H9 (cell line): Measurements from ENCODE around the gene MECP2. TPM values are rescaled to one million over a fixed set of nuclear protein-coding genes. Genes with fewer than 3 reads are reported as not detected.
A peak's percentile ranks its signal among the peaks of the same experiment; 100 is the strongest.

Experiments
- DNase-seq: peaks from one replicate; pipeline ENCODE4 v3.0.0-alpha.2; 2017
- H2AFZ ChIP-seq: one replicate; pipeline ENCODE4 v1.6.1; 2013; ENCODE audit warnings: mild to moderate bottlenecking, low read length, control low read depth, moderate library complexity
- H2AK5ac ChIP-seq: 2 replicates; pipeline ENCODE4 v1.6.1; 2013; ENCODE audit warnings: low read length, control low read depth, mixed read lengths; ENCODE audit not compliant: insufficient read length
- H2BK120ac ChIP-seq: one replicate; pipeline ENCODE4 v1.6.1; 2013; ENCODE audit warnings: low read depth, mild to moderate bottlenecking, low read length, control low read depth, inconsistent platforms; ENCODE audit not compliant: poor library complexity, severe bottlenecking
- H2BK12ac ChIP-seq: 2 replicates; pipeline ENCODE4 v1.6.1; 2013; ENCODE audit warnings: low read length, control low read depth, mixed read lengths, low read depth; ENCODE audit not compliant: insufficient read length
- H2BK15ac ChIP-seq: 2 replicates; pipeline ENCODE4 v1.6.1; 2013; ENCODE audit warnings: low read depth, low read length, control low read depth
- H2BK20ac ChIP-seq: one replicate; pipeline ENCODE4 v1.6.1; 2013; ENCODE audit warnings: low read depth, mild to moderate bottlenecking, low read length, control low read depth, inconsistent platforms; ENCODE audit not compliant: poor library complexity, severe bottlenecking
- H2BK5ac ChIP-seq: 2 replicates; pipeline ENCODE4 v1.6.1; 2013; ENCODE audit warnings: low read length, control low read depth, mixed read lengths; ENCODE audit not compliant: insufficient read length
- H3K14ac ChIP-seq: 2 replicates; pipeline ENCODE4 v1.6.1; 2013; ENCODE audit warnings: low read length, control low read depth; ENCODE audit not compliant: insufficient read depth
- H3K18ac ChIP-seq: 2 replicates; pipeline ENCODE4 v1.6.1; 2013; ENCODE audit warnings: low read depth, mild to moderate bottlenecking, mixed read lengths, low read length, control low read depth; ENCODE audit not compliant: insufficient read length
- H3K23ac ChIP-seq: 2 replicates; pipeline ENCODE4 v1.6.1; 2013; ENCODE audit warnings: low read length, control low read depth, mixed read lengths, low read depth; ENCODE audit not compliant: insufficient read length
- H3K23me2 ChIP-seq: 2 replicates; pipeline ENCODE4 v1.6.1; 2013; ENCODE audit warnings: low read depth, mild to moderate bottlenecking, mixed read lengths, low read length, control low read depth; ENCODE audit not compliant: insufficient read length, poor library complexity, severe bottlenecking
- H3K27ac ChIP-seq: 2 replicates; pipeline ENCODE4 v1.5.1; 2013; ENCODE audit warnings: low read length, control low read depth, mixed read lengths, low read depth; ENCODE audit not compliant: insufficient read length
- H3K27me3 ChIP-seq: 2 replicates; pipeline ENCODE4 v1.6.1; 2013; ENCODE audit warnings: low read length, control low read depth, inconsistent platforms; ENCODE audit not compliant: insufficient read depth
- H3K4ac ChIP-seq: 2 replicates; pipeline ENCODE4 v1.6.1; 2013; ENCODE audit warnings: low read depth, mild to moderate bottlenecking, control low read depth, inconsistent platforms, low read length, moderate library complexity
- H3K4me1 ChIP-seq: 2 replicates; pipeline ENCODE4 v1.6.1; 2013; ENCODE audit warnings: low read length, control low read depth, inconsistent platforms; ENCODE audit not compliant: insufficient read depth
- H3K4me2 ChIP-seq: 2 replicates; pipeline ENCODE4 v1.6.1; 2013; ENCODE audit warnings: low read length, control low read depth, mixed read lengths; ENCODE audit not compliant: insufficient read length, insufficient read depth
- H3K56ac ChIP-seq: 2 replicates; pipeline ENCODE4 v1.6.1; 2013; ENCODE audit warnings: low read depth, mild to moderate bottlenecking, mixed read lengths, low read length, control low read depth; ENCODE audit not compliant: insufficient read length
- H3K79me1 ChIP-seq: 2 replicates; pipeline ENCODE4 v1.6.1; 2013; ENCODE audit warnings: low read depth, mild to moderate bottlenecking, moderate library complexity, low read length, control low read depth, inconsistent platforms; ENCODE audit not compliant: insufficient read depth, poor library complexity, severe bottlenecking
- H3K79me2 ChIP-seq: 2 replicates; pipeline ENCODE4 v1.6.1; 2013; ENCODE audit warnings: low read length, control low read depth, inconsistent platforms; ENCODE audit not compliant: insufficient read depth
- H3K9ac ChIP-seq: 2 replicates; pipeline ENCODE4 v1.6.1; 2013; ENCODE audit warnings: low read length, control low read depth, mixed read lengths; ENCODE audit not compliant: insufficient read length; ENCODE audit errors: extremely low read depth
- H3K9me3 ChIP-seq: one replicate; pipeline ENCODE4 v1.6.1; 2013; ENCODE audit warnings: low read depth, low read length, inconsistent platforms; ENCODE audit not compliant: control insufficient read depth
- H3T11ph ChIP-seq: one replicate; pipeline ENCODE4 v1.6.1; 2013; ENCODE audit warnings: mild to moderate bottlenecking, low read length, control low read depth, inconsistent platforms
- H4K20me1 ChIP-seq: one replicate; pipeline ENCODE4 v1.6.1; 2013; ENCODE audit not compliant: control insufficient read depth, insufficient read length, insufficient read depth
- H4K5ac ChIP-seq: 2 replicates; pipeline ENCODE4 v1.6.1; 2013; ENCODE audit warnings: low read depth, mild to moderate bottlenecking, mixed read lengths, low read length, control low read depth; ENCODE audit not compliant: insufficient read length
- H4K8ac ChIP-seq: replicated peaks from 2 replicates; pipeline ENCODE4 v1.6.1; 2013; ENCODE audit warnings: low read length, control low read depth, mixed read lengths, low read depth; ENCODE audit not compliant: insufficient read length
- H4K91ac ChIP-seq: 2 replicates; pipeline ENCODE4 v1.6.1; 2013; ENCODE audit warnings: low read depth, mild to moderate bottlenecking, moderate library complexity, mixed read lengths, low read length, control low read depth; ENCODE audit not compliant: insufficient read length
- H3K27ac Mint-ChIP-seq, 3 experiments: 2 replicates in 2 of 3; 3 replicates in 1 of 3; pipeline ENCODE4 v1.8.0; 2020 to 2021; ENCODE audit warnings: mixed read lengths in 3 of 3, mild to moderate bottlenecking in 1 of 3, moderate library complexity in 1 of 3
- H3K27me3 Mint-ChIP-seq: 2 replicates; pipeline ENCODE4 v1.8.0; 2021; ENCODE audit warnings: low read depth, mild to moderate bottlenecking, moderate library complexity, mixed read lengths
- H3K36me3 Mint-ChIP-seq, 3 experiments: 2 replicates in 2 of 3; 3 replicates in 1 of 3; pipeline ENCODE4 v1.8.0; 2020 to 2021; ENCODE audit warnings: low read depth in 3 of 3, mixed read lengths in 3 of 3; ENCODE audit not compliant: insufficient read depth in 1 of 3
- H3K4me1 Mint-ChIP-seq, 2 experiments: 2 replicates each; pipeline ENCODE4 v1.8.0; 2020; ENCODE audit warnings: mixed read lengths in 2 of 2
- H3K4me3 Mint-ChIP-seq, 2 experiments: 2 replicates in 1 of 2; 3 replicates in 1 of 2; pipeline ENCODE4 v1.8.0; 2020 to 2021; ENCODE audit warnings: mild to moderate bottlenecking in 2 of 2, mixed read lengths in 2 of 2, moderate library complexity in 1 of 2
- H3K9me3 Mint-ChIP-seq, 2 experiments: 2 replicates in 1 of 2; 3 replicates in 1 of 2; pipeline ENCODE4 v1.8.0; 2020; ENCODE audit warnings: mild to moderate bottlenecking in 2 of 2, mixed read lengths in 2 of 2, moderate library complexity in 1 of 2
- CTCF ChIP-seq: fragments of 200-600 bp; sonication (generic); conservative IDR thresholded peaks from 3 replicates; pipeline ENCODE4 v1.8.0; 2021; ENCODE audit warnings: antibody characterized with exemption, mild to moderate bottlenecking
- WGBS: extraction: QIAGEN DNeasy Blood & Tissue Kit; methylation state at CpG from one replicate; pipeline ENCODE4 v1.1.7; 2013; ENCODE audit warnings: missing lambda C conversion rate, low lambda C conversion rate, mixed read lengths; ENCODE audit not compliant: insufficient read length; ENCODE audit errors: extremely low coverage; 5-methylcytosine and 5-hydroxymethylcytosine counted together
- total RNA-seq: library from RNA; stranded (reverse); gene quantifications from 2 replicates; pipeline ENCODE4 v1.2.1, GENCODE V29; 2021

The MECP2 gene
- total RNA-seq, 1 experiment from 2014 or later, result 32.2 TPM

DNA sequence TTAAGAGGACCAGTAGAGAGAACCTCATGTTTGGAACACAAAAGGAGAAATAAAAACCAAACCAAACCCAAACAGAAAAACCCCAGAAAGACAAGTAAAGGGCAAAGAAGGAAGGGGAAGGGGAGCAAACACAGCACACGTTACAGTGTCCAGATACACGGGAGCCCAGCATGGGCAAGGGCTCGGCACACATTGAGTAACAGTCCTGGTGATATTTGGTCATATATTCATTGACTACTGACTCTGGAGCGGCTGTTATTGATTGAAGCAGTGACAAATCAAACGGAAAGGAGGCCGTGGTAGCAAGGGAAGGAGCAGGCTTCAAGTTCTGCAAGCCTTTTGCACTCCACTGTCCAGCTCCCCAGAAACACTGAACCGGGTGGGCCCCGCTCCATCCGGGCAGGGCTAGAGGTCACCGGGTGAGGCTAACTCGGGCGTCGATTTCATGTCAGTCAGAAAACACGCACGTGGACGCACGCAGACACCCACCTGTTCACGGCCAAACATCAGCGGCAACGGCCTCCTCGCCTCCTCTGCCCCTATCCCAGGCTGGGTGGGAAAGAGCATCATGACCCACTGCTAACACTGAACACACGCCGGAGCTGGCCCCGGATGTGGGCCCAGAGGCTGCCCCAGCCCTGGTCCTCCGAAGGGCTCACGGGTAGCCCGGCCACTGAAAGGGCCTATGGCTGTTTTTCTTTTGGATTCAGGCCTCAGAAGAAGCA lies 74.1 kb downstream of the MECP2 start:
- Histone ChIP-seq H2BK20ac (no peak overlapping the region), H3K9me3 (peaks cover under 1% of the 10 kb centered on the region), H3K18ac (no peak overlapping the region), H3K79me1 (no peaks in the 10 kb centered on the region), H3K9ac (no peak overlapping the region), H2AK5ac (no peak overlapping the region), H3K23me2 (peaks cover 9% of the 10 kb centered on the region), H4K8ac (no peak overlapping the region), H4K5ac (no peak overlapping the region), H4K20me1 (peaks cover 3% of the 10 kb centered on the region), H2BK5ac (no peak overlapping the region), H3K56ac (no peak overlapping the region), H2BK15ac (no peak overlapping the region), H3K23ac (no peak overlapping the region), H3K27ac (no peak overlapping the region), H2BK120ac (no peak overlapping the region), H2BK12ac (no peak overlapping the region), H3K4me1 (no peaks in the 10 kb centered on the region), H3K4ac (no peak overlapping the region), H3K14ac (no peak overlapping the region), H3K27me3 (no peaks in the 10 kb centered on the region), H3K79me2 (no peaks in the 10 kb centered on the region), H2AFZ (no peak overlapping the region), H3K4me2 (no peak overlapping the region), H3T11ph (no peak overlapping the region), H4K91ac (no peak overlapping the region)
- peaks cover 14 to 22% (median 19%) of the 10 kb centered on the region in 3 experiments for H3K36me3 Mint-ChIP-seq
- peaks cover 17 to 24% of the 10 kb centered on the region in 2 experiments for H3K4me1 Mint-ChIP-seq
- H3K27me3 Mint-ChIP-seq, result no peaks in the 10 kb centered on the region
- H3K4me3 Mint-ChIP-seq, result no peak overlapping the region
- peaks cover 55 to 70% of the 10 kb centered on the region in 2 experiments for H3K9me3 Mint-ChIP-seq
- WGBS, result no CpG with 5 or more reads among the region's 27 CpGs
- DNase-seq, result no peak
- peak overlapping the region in 1 of 3 experiments; percentile 63; a peak in 2 of 7 replicates for H3K27ac Mint-ChIP-seq
- no peak for TF ChIP-seq CTCF
